HEK293 (cell line): ENCODE data around the gene ADSS1.
A peak's percentile ranks its signal among the peaks of the same experiment; 100 is the strongest.

Experiments used
- CTCF ChIA-PET: fragments of 350-600 bp; formaldehyde crosslinking; extraction: SDS; loops from one replicate; lab custom pipeline; 2021; ENCODE audit warnings: antibody characterized with exemption; lab: Yijun Ruan, JAX
- POLR2A ChIA-PET: fragments of 300-600 bp; formaldehyde crosslinking; extraction: SDS; loops from one replicate; lab custom pipeline; 2020; ENCODE audit warnings: antibody characterized with exemption, inconsistent platforms; lab: Yijun Ruan, JAX
- H3K27ac ChIP-seq: fragments of 200-500 bp; sonication (Bioruptor generic); 2 replicates; pipeline ENCODE4 v1.5.1; 2014; ENCODE audit warnings: low read depth, low read length, control low read depth, inconsistent platforms; ENCODE audit errors: extremely low read depth
- H3K36me3 ChIP-seq, 2 experiments: fragments of 200-500 bp in 1 of 2; sonication (Bioruptor generic) in 1 of 2; 1 replicate in 1 of 2; 2 replicates in 1 of 2; pipeline ENCODE4 v1.5.1; 2014 to 2017; ENCODE audit warnings: inconsistent platforms in 2 of 2, low read length in 2 of 2; ENCODE audit not compliant: control insufficient read depth in 2 of 2, insufficient read depth in 1 of 2
- H3K4me1 ChIP-seq: fragments of 200-500 bp; sonication (Bioruptor generic); 2 replicates; pipeline ENCODE4 v1.5.1; 2014; ENCODE audit warnings: mild to moderate bottlenecking, low read length, inconsistent platforms; ENCODE audit not compliant: control insufficient read depth, insufficient read depth
- H3K4me3 ChIP-seq: 2 replicates; pipeline ENCODE4 v1.5.1; 2011; ENCODE audit warnings: low read depth, mild to moderate bottlenecking, control low read depth, low read length, moderate library complexity
- H3K9me3 ChIP-seq: fragments of 200-500 bp; sonication (Bioruptor generic); 2 replicates; pipeline ENCODE4 v1.5.1; 2014; ENCODE audit warnings: low read depth, low read length, inconsistent platforms; ENCODE audit not compliant: control insufficient read depth, insufficient read depth
- ELK4 ChIP-seq: IDR thresholded peaks from 2 replicates; pipeline ENCODE4 v1.6.1; 2011; ENCODE audit warnings: mild to moderate bottlenecking, low read depth, low read length, borderline replicate concordance
- GLI2 ChIP-seq: fragments of 450-650 bp; formaldehyde crosslinking; IDR thresholded peaks from 2 replicates; pipeline ENCODE4; 2017; ENCODE audit warnings: missing biosample characterization, missing genetic modification characterization, low read depth, borderline replicate concordance
- KLF7 ChIP-seq: fragments of 450-650 bp; formaldehyde crosslinking; IDR thresholded peaks from 2 replicates; pipeline ENCODE4 v1.5.1; 2016; ENCODE audit warnings: missing biosample characterization, missing genetic modification characterization, borderline replicate concordance
- SCRT1 ChIP-seq: fragments of 450-650 bp; formaldehyde crosslinking; IDR thresholded peaks from 2 replicates; pipeline ENCODE4 v1.5.1; 2016; ENCODE audit warnings: missing biosample characterization, missing genetic modification characterization, borderline replicate concordance
- SP2 ChIP-seq: fragments of 450-650 bp; formaldehyde crosslinking; IDR thresholded peaks from 2 replicates; pipeline ENCODE4 v1.5.1; 2016; ENCODE audit warnings: missing biosample characterization, missing genetic modification characterization
- ZBTB21 ChIP-seq: fragments of 450-650 bp; formaldehyde crosslinking; IDR thresholded peaks from 2 replicates; pipeline ENCODE4 v1.5.1; 2017; ENCODE audit warnings: missing biosample characterization, missing genetic modification characterization
- ZBTB8A ChIP-seq: fragments of 450-650 bp; formaldehyde crosslinking; IDR thresholded peaks from 2 replicates; pipeline ENCODE4 v1.5.1; 2016; ENCODE audit warnings: missing biosample characterization, missing genetic modification characterization
- ZFP41 ChIP-seq: fragments of 450-650 bp; formaldehyde crosslinking; IDR thresholded peaks from 2 replicates; pipeline ENCODE4 v1.5.1; 2016; ENCODE audit warnings: missing biosample characterization, missing genetic modification characterization, borderline replicate concordance
- ZNF10 ChIP-seq: fragments of 450-650 bp; formaldehyde crosslinking; IDR thresholded peaks from 2 replicates; pipeline ENCODE4 v1.5.1; 2017; ENCODE audit warnings: missing biosample characterization, missing genetic modification characterization
- ZNF175 ChIP-seq: fragments of 450-650 bp; formaldehyde crosslinking; IDR thresholded peaks from 2 replicates; pipeline ENCODE4 v1.5.1; 2016; ENCODE audit warnings: missing biosample characterization, missing genetic modification characterization
- ZNF184 ChIP-seq: fragments of 450-650 bp; IDR thresholded peaks from 2 replicates; pipeline ENCODE4 v1.5.1; 2018; ENCODE audit warnings: missing biosample characterization, mild to moderate bottlenecking, missing genetic modification characterization
- ZNF19 ChIP-seq: fragments of 450-650 bp; formaldehyde crosslinking; IDR thresholded peaks from 2 replicates; pipeline ENCODE4; 2016; ENCODE audit warnings: missing biosample characterization, missing genetic modification characterization, low read depth
- ZNF223 ChIP-seq: fragments of 450-650 bp; formaldehyde crosslinking; IDR thresholded peaks from 2 replicates; pipeline ENCODE4 v1.5.1; 2016; ENCODE audit warnings: missing biosample characterization, missing genetic modification characterization
- ZNF544 ChIP-seq: fragments of 450-650 bp; formaldehyde crosslinking; IDR thresholded peaks from 2 replicates; pipeline ENCODE4 v1.5.0; 2017; ENCODE audit warnings: missing biosample characterization, missing genetic modification characterization
- ZNF558 ChIP-seq: fragments of 450-650 bp; formaldehyde crosslinking; IDR thresholded peaks from 2 replicates; pipeline ENCODE4 v1.5.1; 2016; ENCODE audit warnings: missing biosample characterization, missing genetic modification characterization
- ZNF658 ChIP-seq: fragments of 450-650 bp; formaldehyde crosslinking; IDR thresholded peaks from 2 replicates; pipeline ENCODE4; 2016; ENCODE audit warnings: missing biosample characterization, missing genetic modification characterization
- TF ChIP-seq, protein P1 (sequence below): fragments of 450-650 bp; formaldehyde crosslinking; IDR thresholded peaks from 2 replicates; pipeline ENCODE4; 2016; ENCODE audit warnings: missing biosample characterization, missing genetic modification characterization
- TF ChIP-seq, protein P2 (sequence below): fragments of 450-650 bp; formaldehyde crosslinking; IDR thresholded peaks from 2 replicates; pipeline ENCODE4 v1.5.1; 2016; ENCODE audit warnings: missing biosample characterization, missing genetic modification characterization, borderline replicate concordance

Gene ADSS1

GRCh38 chr14:104675447-104675846 lies 48.6 kb upstream of the ADSS1 start (continued):
- TF ChIP-seq, protein P1, sequence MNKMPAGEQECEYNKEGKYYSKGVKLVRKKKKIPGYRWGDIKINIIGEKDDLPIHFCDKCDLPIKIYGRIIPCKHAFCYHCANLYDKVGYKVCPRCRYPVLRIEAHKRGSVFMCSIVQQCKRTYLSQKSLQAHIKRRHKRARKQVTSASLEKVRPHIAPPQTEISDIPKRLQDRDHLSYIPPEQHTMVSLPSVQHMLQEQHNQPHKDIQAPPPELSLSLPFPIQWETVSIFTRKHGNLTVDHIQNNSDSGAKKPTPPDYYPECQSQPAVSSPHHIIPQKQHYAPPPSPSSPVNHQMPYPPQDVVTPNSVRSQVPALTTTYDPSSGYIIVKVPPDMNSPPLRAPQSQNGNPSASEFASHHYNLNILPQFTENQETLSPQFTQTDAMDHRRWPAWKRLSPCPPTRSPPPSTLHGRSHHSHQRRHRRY (tag by site-specific recombination), result 0 out of 2 replicates have a peak, but pooled peaks have one; percentile 32
- TF ChIP-seq ZNF558 (tag by site-specific recombination), result no peak

GRCh38 chr14:104676130-104676693 lies 47.8 kb upstream of the ADSS1 start:
- no peak overlapping the region for H3K27ac ChIP-seq
- H3K36me3 ChIP-seq, result no peaks in the 10 kb centered on the region
- POLR2A ChIA-PET, result no interaction called here
- H3K4me3 ChIP-seq, result no peak overlapping the region
- no peak for TF ChIP-seq ZNF175 (tag by site-specific recombination)
- TF ChIP-seq SCRT1 (tag by site-specific recombination), result no peak
- no peak for TF ChIP-seq ZFP41 (tag by site-specific recombination)
- no peak for TF ChIP-seq KLF7 (tag by site-specific recombination)
- TF ChIP-seq, all 188 proteins: peak for 0
- Histone ChIP-seq H3K9me3 (no peaks in the 10 kb centered on the region), H3K4me1 (peaks cover 10% of the 10 kb centered on the region; the same call in 1 of the 2 replicates)
- CTCF ChIA-PET, result interaction anchor here (0.6 kb wide), 1 partner anchor 1628 kb away, joined by 3 read pairs; no protein-coding TSS in a partner anchor

- Histone ChIP-seq H3K4me1 (peaks cover 13% of the 10 kb centered on the region; the same call in 1 of the 2 replicates), H3K9me3 (no peaks in the 10 kb centered on the region), H3K27ac (peak overlapping the region; percentile 87; the same call in 1 of the 2 replicates), H3K4me3 (no peak overlapping the region), H3K36me3 (no peaks in the 10 kb centered on the region)
- CTCF ChIA-PET, result interaction anchor here (0.5 kb wide), 1 partner anchor 359 kb away, joined by 3 read pairs; no protein-coding TSS in a partner anchor
- TF ChIP-seq ZNF184 (tag by site-specific recombination), result no peak
- peak; percentile 76; the same call in 1 of the 2 replicates for TF ChIP-seq ZNF223 (tag by site-specific recombination)
- POLR2A ChIA-PET, result no interaction called here
These were observed 47.1 kb upstream of the ADSS1 start for GRCh38 chr14:104676694-104677511.

- ChIA-PET POLR2A (no interaction called here), CTCF (interaction anchor here (0.7 to 1.2 kb wide), 4 partner anchors 10 to 46 kb away, joined by 3 to 5 read pairs (median 3); partner anchors contain the start of gene ADSS1)
- no peaks in the 10 kb centered on the region for H3K9me3 ChIP-seq
- peaks cover 13% of the 10 kb centered on the region; the same call in 1 of the 2 replicates for H3K4me1 ChIP-seq
- H3K4me3 ChIP-seq, result peak overlapping the region; percentile 47
- no peaks in the 10 kb centered on the region for H3K36me3 ChIP-seq
- peak overlapping the region; percentile 87 for H3K27ac ChIP-seq
- peak; percentile 94 for TF ChIP-seq ZBTB8A
- no peak for TF ChIP-seq ZNF544 (tag by site-specific recombination)
- TF ChIP-seq ZNF19 (tag by site-specific recombination), result no peak
- TF ChIP-seq GLI2 (tag by site-specific recombination), result no peak
- TF ChIP-seq ZNF10, result peak; percentile 47; the same call in 1 of the 2 replicates
- TF ChIP-seq ZNF658 (tag by site-specific recombination), result no peak
- TF ChIP-seq ZBTB21 (tag by site-specific recombination), result 0 out of 2 replicates have a peak, but pooled peaks have one; percentile 32
- no peak for TF ChIP-seq ELK4
- TF ChIP-seq, protein P2, sequence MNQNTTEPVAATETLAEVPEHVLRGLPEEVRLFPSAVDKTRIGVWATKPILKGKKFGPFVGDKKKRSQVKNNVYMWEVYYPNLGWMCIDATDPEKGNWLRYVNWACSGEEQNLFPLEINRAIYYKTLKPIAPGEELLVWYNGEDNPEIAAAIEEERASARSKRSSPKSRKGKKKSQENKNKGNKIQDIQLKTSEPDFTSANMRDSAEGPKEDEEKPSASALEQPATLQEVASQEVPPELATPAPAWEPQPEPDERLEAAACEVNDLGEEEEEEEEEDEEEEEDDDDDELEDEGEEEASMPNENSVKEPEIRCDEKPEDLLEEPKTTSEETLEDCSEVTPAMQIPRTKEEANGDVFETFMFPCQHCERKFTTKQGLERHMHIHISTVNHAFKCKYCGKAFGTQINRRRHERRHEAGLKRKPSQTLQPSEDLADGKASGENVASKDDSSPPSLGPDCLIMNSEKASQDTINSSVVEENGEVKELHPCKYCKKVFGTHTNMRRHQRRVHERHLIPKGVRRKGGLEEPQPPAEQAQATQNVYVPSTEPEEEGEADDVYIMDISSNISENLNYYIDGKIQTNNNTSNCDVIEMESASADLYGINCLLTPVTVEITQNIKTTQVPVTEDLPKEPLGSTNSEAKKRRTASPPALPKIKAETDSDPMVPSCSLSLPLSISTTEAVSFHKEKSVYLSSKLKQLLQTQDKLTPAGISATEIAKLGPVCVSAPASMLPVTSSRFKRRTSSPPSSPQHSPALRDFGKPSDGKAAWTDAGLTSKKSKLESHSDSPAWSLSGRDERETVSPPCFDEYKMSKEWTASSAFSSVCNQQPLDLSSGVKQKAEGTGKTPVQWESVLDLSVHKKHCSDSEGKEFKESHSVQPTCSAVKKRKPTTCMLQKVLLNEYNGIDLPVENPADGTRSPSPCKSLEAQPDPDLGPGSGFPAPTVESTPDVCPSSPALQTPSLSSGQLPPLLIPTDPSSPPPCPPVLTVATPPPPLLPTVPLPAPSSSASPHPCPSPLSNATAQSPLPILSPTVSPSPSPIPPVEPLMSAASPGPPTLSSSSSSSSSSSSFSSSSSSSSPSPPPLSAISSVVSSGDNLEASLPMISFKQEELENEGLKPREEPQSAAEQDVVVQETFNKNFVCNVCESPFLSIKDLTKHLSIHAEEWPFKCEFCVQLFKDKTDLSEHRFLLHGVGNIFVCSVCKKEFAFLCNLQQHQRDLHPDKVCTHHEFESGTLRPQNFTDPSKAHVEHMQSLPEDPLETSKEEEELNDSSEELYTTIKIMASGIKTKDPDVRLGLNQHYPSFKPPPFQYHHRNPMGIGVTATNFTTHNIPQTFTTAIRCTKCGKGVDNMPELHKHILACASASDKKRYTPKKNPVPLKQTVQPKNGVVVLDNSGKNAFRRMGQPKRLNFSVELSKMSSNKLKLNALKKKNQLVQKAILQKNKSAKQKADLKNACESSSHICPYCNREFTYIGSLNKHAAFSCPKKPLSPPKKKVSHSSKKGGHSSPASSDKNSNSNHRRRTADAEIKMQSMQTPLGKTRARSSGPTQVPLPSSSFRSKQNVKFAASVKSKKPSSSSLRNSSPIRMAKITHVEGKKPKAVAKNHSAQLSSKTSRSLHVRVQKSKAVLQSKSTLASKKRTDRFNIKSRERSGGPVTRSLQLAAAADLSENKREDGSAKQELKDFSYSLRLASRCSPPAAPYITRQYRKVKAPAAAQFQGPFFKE (tag by site-specific recombination), result no peak
- peak; percentile 80 for TF ChIP-seq SP2
These were observed 46.3 kb upstream of the ADSS1 start for GRCh38 chr14:104677512-104678332.
